ENCODE results near the gene MCHR1. TPM values are rescaled to one million over a fixed set of nuclear protein-coding genes. Genes with fewer than 3 reads are reported as not detected.
"Not testable (repeated sequence)": the region's sequence is repeated elsewhere in the genome, so short reads cannot be mapped to it uniquely, and the experiment has no call there.

Gene MCHR1
- total and polyA plus RNA-seq, 2 donors (not counting 1 experiment from before 2014, with no cell fraction given) = 0.20 to 0.99 TPM

- no peak for DNase-seq (ENCODE audit: low read depth in 2 of 2)
- peaks cover 7% of the 10 kb centered on the region for H3K4me1 ChIP-seq (ENCODE audit: control insufficient read depth, extremely low read depth, insufficient read depth, low read length)
- H3K9ac ChIP-seq (ENCODE audit: insufficient read depth, low read length) = no peak overlapping the region
- TF ChIP-seq EZH2 (IDR thresholded peaks at IDR 0.05; ENCODE audit: low read length, missing control alignments) (no peak), CTCF (conservative IDR thresholded peaks at IDR 0.05 in 1 of 2, IDR thresholded peaks at IDR 0.05 in 1 of 2; ENCODE audit: low read depth in 1 of 2, low read length in 2 of 2) (no peak)
- no peak overlapping the region for H3K4me3 ChIP-seq (replicated peaks in 1 of 4; ENCODE audit: control extremely low read depth in 1 of 4, insufficient read depth in 1 of 4, low read depth in 3 of 4, low read length in 4 of 4)
- H3K9me3 ChIP-seq (ENCODE audit: control insufficient read depth, insufficient read depth, low read depth, low read length) = no peaks in the 10 kb centered on the region
- no peaks in the 10 kb centered on the region for H3K36me3 ChIP-seq (ENCODE audit: control insufficient read depth, insufficient read depth, low read length)
- no peaks in the 10 kb centered on the region for H4K20me1 ChIP-seq (ENCODE audit: control insufficient read depth, extremely low read depth, insufficient read depth, low read length)
- no peak overlapping the region for H3K27ac ChIP-seq (ENCODE audit: insufficient read depth, low read length)
- H3K79me2 ChIP-seq (ENCODE audit: control insufficient read depth, insufficient read depth, low read length) = no peaks in the 10 kb centered on the region
- no peak overlapping the region for H3K4me2 ChIP-seq (ENCODE audit: extremely low read depth, insufficient read depth, low read length)
- no peak overlapping the region for H2AFZ ChIP-seq (ENCODE audit: low read length)
- no peaks in the 10 kb centered on the region for H3K27me3 ChIP-seq (ENCODE audit: control insufficient read depth, insufficient read depth, low read length)
Observed at GRCh38 chr22:40718250-40719204, 39.2 kb downstream of the MCHR1 start.

DNA sequence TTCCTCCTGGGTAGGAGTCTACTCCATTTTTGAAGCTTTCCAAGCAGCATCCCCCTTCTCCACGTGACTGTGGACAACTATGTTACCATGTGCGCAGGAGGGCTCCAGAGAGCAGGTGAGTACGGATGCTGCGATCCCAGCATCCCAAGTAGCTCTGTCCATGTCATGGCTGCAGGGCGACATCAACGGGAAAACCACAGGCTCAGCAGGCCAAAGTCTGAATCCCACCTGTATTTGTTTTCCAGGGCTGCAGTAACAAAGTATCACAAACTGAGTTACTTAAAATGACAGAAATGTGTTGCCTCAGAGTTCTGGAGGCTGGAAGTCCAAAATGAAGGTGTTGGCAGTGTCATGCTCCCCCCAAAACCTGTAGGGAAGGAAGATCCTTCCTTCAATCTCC lies 40.3 kb downstream of the MCHR1 start:
- Histone ChIP-seq H4K20me1 (ENCODE audit: control insufficient read depth, extremely low read depth, insufficient read depth, low read length) (no peaks in the 10 kb centered on the region), H3K36me3 (ENCODE audit: control insufficient read depth, insufficient read depth, low read length) (no peaks in the 10 kb centered on the region), H3K4me2 (ENCODE audit: extremely low read depth, insufficient read depth, low read length) (no peak overlapping the region), H3K4me3 (replicated peaks in 1 of 4; ENCODE audit: control extremely low read depth in 1 of 4, insufficient read depth in 1 of 4, low read depth in 3 of 4, low read length in 4 of 4) (no peak overlapping the region), H3K27me3 (ENCODE audit: control insufficient read depth, insufficient read depth, low read length) (no peaks in the 10 kb centered on the region), H3K9ac (ENCODE audit: insufficient read depth, low read length) (no peak overlapping the region), H3K27ac (ENCODE audit: insufficient read depth, low read length) (no peak overlapping the region), H3K79me2 (ENCODE audit: control insufficient read depth, insufficient read depth, low read length) (no peaks in the 10 kb centered on the region), H2AFZ (ENCODE audit: low read length) (no peak overlapping the region), H3K4me1 (ENCODE audit: control insufficient read depth, extremely low read depth, insufficient read depth, low read length) (peaks cover 6% of the 10 kb centered on the region), H3K9me3 (ENCODE audit: control insufficient read depth, insufficient read depth, low read depth, low read length) (no peaks in the 10 kb centered on the region)
- TF ChIP-seq CTCF (conservative IDR thresholded peaks at IDR 0.05 in 1 of 2, IDR thresholded peaks at IDR 0.05 in 1 of 2; ENCODE audit: low read depth in 1 of 2, low read length in 2 of 2) (no peak), EZH2 (IDR thresholded peaks at IDR 0.05; ENCODE audit: low read length, missing control alignments) (no peak)
- no peak for DNase-seq (ENCODE audit: low read depth in 2 of 2)

DNA sequence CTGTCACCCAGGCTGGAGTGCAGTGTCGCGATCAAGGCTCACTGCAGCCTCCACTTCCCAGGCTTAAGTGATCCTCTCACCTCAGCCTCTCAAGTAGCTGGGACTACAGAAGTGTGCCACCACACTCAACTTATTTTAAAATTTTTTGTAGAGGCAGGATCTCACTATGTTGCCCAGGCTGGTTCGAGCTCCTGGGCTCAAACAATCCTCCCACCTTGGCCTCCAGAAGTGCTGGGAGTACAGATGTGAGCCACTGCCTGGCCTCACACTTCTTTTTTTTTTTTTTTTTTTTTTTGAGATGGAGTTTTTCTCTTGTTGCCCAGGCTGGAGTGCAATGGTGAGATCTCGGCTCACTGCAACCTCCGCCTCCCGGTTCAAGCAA lies 40.9 kb downstream of the MCHR1 start:
- H3K4me3 ChIP-seq (replicated peaks in 1 of 4; ENCODE audit: control extremely low read depth in 1 of 4, insufficient read depth in 1 of 4, low read depth in 3 of 4, low read length in 4 of 4); DNase-seq (ENCODE audit: low read depth in 2 of 2); H3K9me3 ChIP-seq (ENCODE audit: control insufficient read depth, insufficient read depth, low read depth, low read length); H2AFZ ChIP-seq (ENCODE audit: low read length); H3K4me2 ChIP-seq (ENCODE audit: extremely low read depth, insufficient read depth, low read length); H3K27me3 ChIP-seq (ENCODE audit: control insufficient read depth, insufficient read depth, low read length); H4K20me1 ChIP-seq (ENCODE audit: control insufficient read depth, extremely low read depth, insufficient read depth, low read length); H3K79me2 ChIP-seq (ENCODE audit: control insufficient read depth, insufficient read depth, low read length); H3K9ac ChIP-seq (ENCODE audit: insufficient read depth, low read length); H3K36me3 ChIP-seq (ENCODE audit: control insufficient read depth, insufficient read depth, low read length); H3K27ac ChIP-seq (ENCODE audit: insufficient read depth, low read length); H3K4me1 ChIP-seq (ENCODE audit: control insufficient read depth, extremely low read depth, insufficient read depth, low read length): not testable (repeated sequence)

All from fibroblast of lung (primary cell).